Measurements from ENCODE around the gene CCDC88B. TPM values are rescaled to one million over a fixed set of nuclear protein-coding genes. Genes with fewer than 3 reads are reported as not detected.
A peak's percentile ranks its signal among the peaks of the same experiment; 100 is the strongest.

CCDC88B gene
- total RNA-seq, 4 donors from 2014 or later = 31.7 to 99.0 (median 43.9) TPM

DNA sequence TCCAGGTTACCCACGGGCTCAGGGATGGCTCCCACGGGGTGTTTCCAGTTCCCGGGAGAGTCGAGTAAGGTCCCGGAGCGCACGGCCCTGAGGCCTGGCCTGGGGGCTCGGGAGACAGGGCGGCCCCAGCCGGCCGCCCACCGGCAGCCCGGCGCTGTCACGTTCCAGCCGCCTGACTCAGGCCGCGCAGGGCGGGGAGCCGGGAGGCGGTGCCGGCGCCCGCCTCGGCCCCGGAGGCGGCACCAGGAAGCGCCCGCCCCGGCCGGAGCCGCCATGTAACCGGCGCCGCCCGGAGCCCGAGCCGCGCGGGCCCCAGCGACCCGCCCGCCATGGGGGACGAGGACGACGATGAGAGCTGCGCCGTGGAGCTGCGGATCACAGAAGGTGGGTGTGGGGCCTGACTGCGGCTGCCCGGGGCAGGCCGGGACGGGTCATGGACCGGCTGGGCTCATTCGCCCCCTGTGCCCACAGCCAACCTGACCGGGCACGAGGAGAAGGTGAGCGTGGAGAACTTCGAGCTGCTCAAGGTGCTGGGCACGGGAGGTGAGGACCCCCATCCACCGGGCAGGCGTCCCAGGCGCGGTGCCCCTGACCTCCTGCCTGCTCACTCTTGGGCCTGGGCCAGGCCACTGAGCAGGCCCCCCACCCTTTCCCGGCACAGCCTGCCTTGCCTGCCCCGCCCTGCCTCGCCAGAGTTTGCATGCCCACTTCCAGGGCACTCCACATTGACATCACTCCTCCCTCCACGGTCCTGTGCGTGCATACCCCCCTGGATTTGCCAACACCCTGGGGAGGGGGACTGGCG, 19.1 kb downstream of the CCDC88B start, which contains the start of gene RPS6KA4:
TSS of gene RPS6KA4 (plus strand) at position 256 of the 805 bp plus-strand sequence. CDS start at position 330, 74 bp downstream.
- peaks cover 0 to 32% (median 0%) of the 10 kb centered on the region in 3 donors for H3K36me3 ChIP-seq
- H3K27ac ChIP-seq = peak within 1 kb of the TSS; percentile 73 to 86 (median 86)
- peak within 1 kb of the TSS; percentile 59 to 99 (median 84) for H3K4me3 ChIP-seq
- H3K4me1 ChIP-seq = peaks cover 11 to 45% (median 22%) of the 10 kb centered on the region in 4 donors
- H3K9me3 ChIP-seq = no peaks in the 10 kb centered on the region
- no peaks in the 10 kb centered on the region for H3K27me3 ChIP-seq
- DNase-seq = peak; percentile 48 to 85 (median 77)
- TF ChIP-seq POLR2A (IDR thresholded peaks at IDR 0.05) = peak; percentile 47 to 74
- TF ChIP-seq, protein P1, sequence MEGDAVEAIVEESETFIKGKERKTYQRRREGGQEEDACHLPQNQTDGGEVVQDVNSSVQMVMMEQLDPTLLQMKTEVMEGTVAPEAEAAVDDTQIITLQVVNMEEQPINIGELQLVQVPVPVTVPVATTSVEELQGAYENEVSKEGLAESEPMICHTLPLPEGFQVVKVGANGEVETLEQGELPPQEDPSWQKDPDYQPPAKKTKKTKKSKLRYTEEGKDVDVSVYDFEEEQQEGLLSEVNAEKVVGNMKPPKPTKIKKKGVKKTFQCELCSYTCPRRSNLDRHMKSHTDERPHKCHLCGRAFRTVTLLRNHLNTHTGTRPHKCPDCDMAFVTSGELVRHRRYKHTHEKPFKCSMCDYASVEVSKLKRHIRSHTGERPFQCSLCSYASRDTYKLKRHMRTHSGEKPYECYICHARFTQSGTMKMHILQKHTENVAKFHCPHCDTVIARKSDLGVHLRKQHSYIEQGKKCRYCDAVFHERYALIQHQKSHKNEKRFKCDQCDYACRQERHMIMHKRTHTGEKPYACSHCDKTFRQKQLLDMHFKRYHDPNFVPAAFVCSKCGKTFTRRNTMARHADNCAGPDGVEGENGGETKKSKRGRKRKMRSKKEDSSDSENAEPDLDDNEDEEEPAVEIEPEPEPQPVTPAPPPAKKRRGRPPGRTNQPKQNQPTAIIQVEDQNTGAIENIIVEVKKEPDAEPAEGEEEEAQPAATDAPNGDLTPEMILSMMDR (IDR thresholded peaks at IDR 0.05) = peak in 2 of 6 experiments; percentile 16 to 25

DNA sequence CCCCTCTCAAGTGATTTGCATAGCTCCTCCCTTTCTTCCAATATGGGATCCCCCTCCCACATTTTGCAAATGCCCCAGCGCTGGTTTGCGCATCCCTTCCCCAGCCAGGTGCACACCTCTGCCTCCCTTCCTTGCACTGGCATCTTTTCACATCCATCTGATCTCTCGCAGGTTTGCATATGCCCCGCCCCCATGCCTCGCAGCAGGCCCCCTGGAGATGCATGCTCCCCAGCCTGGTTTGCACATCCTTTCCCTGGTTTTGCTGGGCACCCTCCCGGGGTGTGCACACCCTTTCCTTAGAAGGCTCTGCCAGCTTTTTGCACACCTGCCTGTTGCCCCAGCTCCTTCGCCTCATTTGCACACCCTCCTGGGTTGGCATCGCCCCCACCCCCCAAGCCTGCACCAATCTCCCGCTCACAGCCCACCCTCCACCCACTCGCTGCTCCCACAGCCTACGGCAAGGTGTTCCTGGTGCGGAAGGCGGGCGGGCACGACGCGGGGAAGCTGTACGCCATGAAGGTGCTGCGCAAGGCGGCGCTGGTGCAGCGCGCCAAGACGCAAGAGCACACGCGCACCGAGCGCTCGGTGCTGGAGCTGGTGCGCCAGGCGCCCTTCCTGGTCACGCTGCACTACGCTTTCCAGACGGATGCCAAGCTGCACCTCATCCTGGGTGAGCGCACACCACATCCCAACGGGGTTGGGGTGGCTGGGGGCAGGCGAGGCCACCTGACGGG, 19.9 kb downstream of the CCDC88B start:
- H3K27ac ChIP-seq = peak overlapping the region; percentile 73 to 86 (median 86)
- no peaks in the 10 kb centered on the region for H3K27me3 ChIP-seq
- peaks cover 11 to 41% (median 23%) of the 10 kb centered on the region in 4 donors for H3K4me1 ChIP-seq
- H3K36me3 ChIP-seq = peaks cover 0 to 40% (median 0%) of the 10 kb centered on the region in 3 donors
- TF ChIP-seq, protein P1 (IDR thresholded peaks at IDR 0.05) = no peak
- TF ChIP-seq POLR2A (IDR thresholded peaks at IDR 0.05) = no peak
- H3K4me3 ChIP-seq = peak overlapping the region; percentile 59 to 99 (median 84)
- peak in 1 of 3 donors; percentile 52 for DNase-seq
- no peaks in the 10 kb centered on the region for H3K9me3 ChIP-seq

DNA sequence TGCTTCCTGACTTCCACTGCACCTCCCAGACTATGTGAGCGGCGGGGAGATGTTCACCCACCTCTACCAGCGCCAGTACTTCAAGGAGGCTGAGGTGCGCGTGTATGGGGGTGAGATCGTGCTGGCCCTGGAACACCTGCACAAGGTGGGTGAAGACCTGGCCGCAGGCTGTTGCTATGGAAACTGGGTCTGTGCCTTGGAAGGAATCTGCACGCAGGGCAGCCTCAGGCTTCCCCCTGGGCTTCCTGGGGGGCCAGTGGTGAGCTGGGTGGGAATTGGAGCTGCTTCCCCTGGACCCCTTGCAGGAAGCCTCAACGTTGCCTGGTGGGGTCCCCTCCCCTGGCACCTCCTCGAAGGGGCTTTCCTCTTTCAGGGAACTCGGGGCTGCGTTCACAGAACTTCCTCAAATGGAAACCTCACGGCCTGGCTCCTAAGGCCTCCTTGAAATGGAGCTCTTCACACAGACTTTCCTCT, 20.5 kb downstream of the CCDC88B start:
- peak overlapping the region; percentile 59 to 99 (median 84) for H3K4me3 ChIP-seq
- peaks cover 0 to 46% (median 0%) of the 10 kb centered on the region in 3 donors for H3K36me3 ChIP-seq
- DNase-seq = no peak
- H3K9me3 ChIP-seq = no peaks in the 10 kb centered on the region
- peak overlapping the region in 1 of 4 donors; percentile 73 for H3K27ac ChIP-seq
- H3K4me1 ChIP-seq = peaks cover 11 to 37% (median 23%) of the 10 kb centered on the region in 4 donors
- H3K27me3 ChIP-seq = no peaks in the 10 kb centered on the region
- TF ChIP-seq, protein P1 (IDR thresholded peaks at IDR 0.05) = no peak
- TF ChIP-seq POLR2A (IDR thresholded peaks at IDR 0.05) = no peak

DNA sequence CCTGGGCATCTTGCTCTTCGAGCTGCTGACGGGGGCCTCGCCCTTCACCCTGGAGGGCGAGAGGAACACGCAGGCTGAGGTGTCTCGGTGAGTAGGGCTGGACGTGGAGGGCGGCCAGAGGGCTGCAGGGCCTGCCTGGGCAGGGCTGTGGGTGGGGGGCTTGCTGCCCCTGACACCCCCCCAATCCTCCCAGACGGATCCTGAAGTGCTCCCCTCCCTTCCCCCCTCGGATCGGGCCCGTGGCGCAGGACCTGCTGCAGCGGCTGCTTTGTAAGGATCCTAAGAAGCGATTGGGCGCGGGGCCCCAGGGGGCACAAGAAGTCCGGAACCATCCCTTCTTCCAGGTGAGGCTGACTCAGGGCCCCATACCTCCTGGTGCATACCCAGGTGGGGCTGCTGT, 21.7 kb downstream of the CCDC88B start:
- no peak for TF ChIP-seq POLR2A (IDR thresholded peaks at IDR 0.05)
- TF ChIP-seq, protein P1 (IDR thresholded peaks at IDR 0.05) = no peak
- Histone ChIP-seq H3K27ac (no peak overlapping the region), H3K9me3 (no peaks in the 10 kb centered on the region), H3K4me1 (peaks cover 11 to 31% (median 23%) of the 10 kb centered on the region in 4 donors), H3K27me3 (no peaks in the 10 kb centered on the region), H3K4me3 (no peak overlapping the region), H3K36me3 (peaks cover 0 to 57% (median 0%) of the 10 kb centered on the region in 3 donors)
- DNase-seq = no peak

DNA sequence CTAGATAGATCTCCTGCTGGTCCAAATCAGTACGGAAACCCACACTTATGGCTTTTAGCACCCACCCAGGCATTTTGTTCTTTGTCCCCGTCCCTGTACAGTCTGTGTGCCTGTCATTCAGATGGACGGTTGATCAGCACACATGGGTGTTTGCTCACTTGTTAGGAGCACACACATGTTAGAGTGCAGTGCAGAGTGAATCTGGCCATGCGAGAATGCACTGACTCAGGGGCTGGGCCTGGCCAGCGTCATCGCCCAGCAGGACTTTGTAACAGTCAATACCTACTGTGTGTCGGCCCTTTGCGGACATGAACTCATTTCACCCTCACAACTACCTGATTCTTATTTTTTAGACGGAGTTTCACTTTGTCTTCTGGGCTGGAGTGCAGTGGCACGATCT, 22.3 kb downstream of the CCDC88B start:
- DNase-seq = no peak
- no peak for TF ChIP-seq POLR2A (IDR thresholded peaks at IDR 0.05)
- TF ChIP-seq, protein P1 (IDR thresholded peaks at IDR 0.05) = no peak
- peaks cover 11 to 29% (median 22%) of the 10 kb centered on the region in 4 donors for H3K4me1 ChIP-seq
- no peak overlapping the region for H3K27ac ChIP-seq
- no peaks in the 10 kb centered on the region for H3K27me3 ChIP-seq
- no peak overlapping the region for H3K4me3 ChIP-seq
- H3K9me3 ChIP-seq = no peaks in the 10 kb centered on the region
- peaks cover 0 to 64% (median 0%) of the 10 kb centered on the region in 3 donors for H3K36me3 ChIP-seq
